Activated naive CD4-positive, alpha-beta T cell treated with anti-CD3 and anti-CD28 coated beads, Interleukin-2, amount 50 U/mL, for 16 hours (primary cell): Measurements from ENCODE around the gene RTN4RL2.

Source experiments
- DNase-seq: peaks from one replicate; pipeline ENCODE4 v3.0.0-alpha.2; 2020

Gene RTN4RL2

GRCh38 chr11:57463671-57464538 is 3.6 kb downstream of the RTN4RL2 start:
- no peak for DNase-seq

GRCh38 chr11:57464539-57465181 is 4.3 kb downstream of the RTN4RL2 start:
- DNase-seq = no peak

GRCh38 chr11:57466680-57467079 is 6.4 kb downstream of the RTN4RL2 start:
- DNase-seq = no peak

GRCh38 chr11:57467508-57468157 is 7.3 kb downstream of the RTN4RL2 start:
- DNase-seq = no peak

GRCh38 chr11:57468276-57468675 is 7.9 kb downstream of the RTN4RL2 start:
- DNase-seq = no peak

- DNase-seq = no peak
These were observed 8.9 kb downstream of the RTN4RL2 start for GRCh38 chr11:57469268-57469667.

- DNase-seq = no peak
These were observed 11.2 kb downstream of the RTN4RL2 start for GRCh38 chr11:57471496-57471895.

GRCh38 chr11:57473285-57473841 is 13.0 kb downstream of the RTN4RL2 start:
- DNase-seq = no peak

- DNase-seq = peak; percentile 40
These were observed 13.9 kb downstream of the RTN4RL2 start for GRCh38 chr11:57474017-57474802.

- no peak for DNase-seq
These were observed 14.4 kb downstream of the RTN4RL2 start for GRCh38 chr11:57474803-57475115.

- no peak for DNase-seq
These were observed 14.9 kb downstream of the RTN4RL2 start for GRCh38 chr11:57475191-57475590.

- no peak for DNase-seq
These were observed 15.3 kb downstream of the RTN4RL2 start for GRCh38 chr11:57475671-57476046.

- DNase-seq = peak; percentile 44
These were observed 15.9 kb downstream of the RTN4RL2 start for GRCh38 chr11:57476047-57476756.

- peak; percentile 44 for DNase-seq
These were observed 16.6 kb downstream of the RTN4RL2 start for GRCh38 chr11:57476757-57477506.

- no peak for DNase-seq
These were observed 17.3 kb downstream of the RTN4RL2 start for GRCh38 chr11:57477507-57478189.

- DNase-seq = no peak
These were observed 18.8 kb downstream of the RTN4RL2 start for GRCh38 chr11:57479021-57479663.

- DNase-seq = no peak
These were observed 19.6 kb downstream of the RTN4RL2 start for GRCh38 chr11:57479911-57480310.

GRCh38 chr11:57480409-57481137 is 20.2 kb downstream of the RTN4RL2 start:
- DNase-seq = peak; percentile 77

GRCh38 chr11:57481315-57481714 is 21.0 kb downstream of the RTN4RL2 start:
- DNase-seq = no peak
